Measurements from ENCODE around the gene FHAD1. TPM values are rescaled to one million over a fixed set of nuclear protein-coding genes. Genes with fewer than 3 reads are reported as not detected.

FHAD1 gene
- total RNA-seq, 1 donor from 2014 or later = not detected

DNA sequence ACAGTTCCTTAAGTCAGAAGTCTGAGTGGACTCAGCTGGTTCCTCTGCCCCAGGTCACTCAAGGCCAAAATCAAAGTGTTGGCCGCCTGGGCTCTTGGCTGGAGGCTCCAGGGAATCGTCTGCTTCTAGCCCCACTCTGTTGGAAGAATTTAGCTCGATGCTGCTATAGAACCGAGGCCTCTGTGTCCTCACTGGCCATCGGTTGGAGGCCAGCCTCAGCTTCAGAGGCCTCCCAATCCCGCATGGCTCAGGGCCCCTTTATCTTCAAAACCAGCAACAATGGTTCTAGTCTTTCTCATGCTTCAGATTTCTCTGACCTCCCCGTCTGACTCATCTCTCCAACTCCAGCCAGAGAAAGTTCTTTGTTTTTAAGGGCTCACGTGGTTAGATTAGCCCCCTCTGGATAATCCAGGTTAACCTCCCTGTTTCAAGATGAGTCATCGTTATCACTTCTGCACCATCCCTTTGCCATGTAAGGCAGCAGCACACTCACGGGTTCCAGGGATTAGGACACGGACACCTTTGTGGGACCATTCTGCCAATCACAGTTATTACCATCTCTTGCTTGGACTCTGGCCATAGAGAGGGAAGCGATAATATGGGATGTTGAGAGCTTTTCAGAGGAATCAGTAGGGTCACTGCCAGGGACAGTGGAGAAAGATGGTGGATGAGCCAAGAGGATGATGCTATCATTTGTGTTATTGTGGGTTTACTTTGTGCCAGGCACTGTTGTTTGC, 13.6 kb downstream of the FHAD1 start:
- H3K4me3 ChIP-seq (ENCODE audit: low read depth, low read length) = no peak overlapping the region
- H3K27me3 ChIP-seq (ENCODE audit: control insufficient read depth, insufficient read depth, low read length) = no peaks in the 10 kb centered on the region
- H3K36me3 ChIP-seq (ENCODE audit: control insufficient read depth, insufficient read depth, low read length) = no peaks in the 10 kb centered on the region
- FAIRE-seq (peak; percentile 32), DNase-seq (ENCODE audit: low read depth) (peak; percentile 44)
- TF ChIP-seq, protein P1, sequence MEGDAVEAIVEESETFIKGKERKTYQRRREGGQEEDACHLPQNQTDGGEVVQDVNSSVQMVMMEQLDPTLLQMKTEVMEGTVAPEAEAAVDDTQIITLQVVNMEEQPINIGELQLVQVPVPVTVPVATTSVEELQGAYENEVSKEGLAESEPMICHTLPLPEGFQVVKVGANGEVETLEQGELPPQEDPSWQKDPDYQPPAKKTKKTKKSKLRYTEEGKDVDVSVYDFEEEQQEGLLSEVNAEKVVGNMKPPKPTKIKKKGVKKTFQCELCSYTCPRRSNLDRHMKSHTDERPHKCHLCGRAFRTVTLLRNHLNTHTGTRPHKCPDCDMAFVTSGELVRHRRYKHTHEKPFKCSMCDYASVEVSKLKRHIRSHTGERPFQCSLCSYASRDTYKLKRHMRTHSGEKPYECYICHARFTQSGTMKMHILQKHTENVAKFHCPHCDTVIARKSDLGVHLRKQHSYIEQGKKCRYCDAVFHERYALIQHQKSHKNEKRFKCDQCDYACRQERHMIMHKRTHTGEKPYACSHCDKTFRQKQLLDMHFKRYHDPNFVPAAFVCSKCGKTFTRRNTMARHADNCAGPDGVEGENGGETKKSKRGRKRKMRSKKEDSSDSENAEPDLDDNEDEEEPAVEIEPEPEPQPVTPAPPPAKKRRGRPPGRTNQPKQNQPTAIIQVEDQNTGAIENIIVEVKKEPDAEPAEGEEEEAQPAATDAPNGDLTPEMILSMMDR (IDR thresholded peaks at IDR 0.05; ENCODE audit: insufficient read depth, low read length, severe bottlenecking) = no peak

DNA sequence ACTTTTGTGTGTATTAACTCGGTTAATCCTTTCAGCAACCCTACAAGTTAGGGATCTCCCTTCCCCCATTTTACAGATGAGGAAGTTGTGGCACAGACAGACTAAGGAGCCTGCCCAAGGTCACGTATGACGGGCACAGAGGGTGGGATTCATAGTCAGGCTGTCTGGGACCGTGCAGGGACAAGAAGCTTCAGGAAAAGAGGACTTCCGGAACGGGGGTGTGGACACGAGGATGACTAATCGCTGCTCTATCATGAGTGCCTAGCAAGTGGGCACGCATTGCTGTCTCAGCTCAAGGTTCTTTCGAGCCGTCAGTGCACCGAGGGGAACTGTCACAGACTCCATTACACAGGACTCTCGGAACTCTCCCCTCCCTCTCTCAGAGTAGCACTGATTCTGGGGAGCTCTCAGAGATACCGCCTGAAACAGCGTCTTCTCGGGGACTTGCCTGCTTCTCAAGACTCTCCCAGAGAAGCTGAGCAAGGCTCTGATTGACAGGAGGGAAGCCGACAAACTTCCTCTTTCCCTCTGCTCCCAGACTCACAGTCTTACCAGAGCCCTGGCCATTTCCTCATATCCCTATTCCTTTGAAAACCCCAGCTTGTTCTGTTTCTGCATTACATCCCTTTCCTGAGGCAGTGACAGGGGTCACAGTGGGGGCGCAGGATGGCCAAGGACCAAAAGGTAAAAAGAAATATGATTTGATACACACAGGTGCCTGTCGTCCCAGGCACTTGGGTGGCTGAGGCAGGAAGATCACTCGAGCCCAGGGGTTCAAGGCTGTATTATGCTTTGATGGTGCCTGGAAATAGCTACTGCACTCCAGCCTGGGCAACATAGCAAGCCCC, 14.4 kb downstream of the FHAD1 start:
- FAIRE-seq = peak; percentile 60
- no peaks in the 10 kb centered on the region for H3K27me3 ChIP-seq (ENCODE audit: control insufficient read depth, insufficient read depth, low read length)

DNA sequence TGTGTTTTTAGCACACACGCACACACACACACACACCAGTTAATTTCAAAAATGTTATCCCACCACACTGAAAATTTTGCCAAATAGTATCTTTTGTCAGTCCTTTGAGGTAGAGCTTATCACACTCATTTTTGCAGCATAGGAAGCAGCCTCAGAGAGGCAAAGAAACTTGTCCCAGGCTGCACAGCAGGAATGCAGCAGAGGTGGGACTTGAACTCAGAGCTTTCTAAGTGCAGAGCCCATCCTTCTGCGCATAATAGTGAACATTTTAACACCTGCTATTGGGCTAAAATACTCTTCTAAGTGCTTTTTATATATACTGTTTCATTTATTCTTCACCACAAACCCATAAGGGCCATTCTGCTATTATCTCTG, 15.0 kb downstream of the FHAD1 start:
- no peaks in the 10 kb centered on the region for H3K27me3 ChIP-seq (ENCODE audit: control insufficient read depth, insufficient read depth, low read length)
- TF ChIP-seq, protein P1 (IDR thresholded peaks at IDR 0.05; ENCODE audit: insufficient read depth, low read length, severe bottlenecking) = no peak
- FAIRE-seq (no peak), DNase-seq (ENCODE audit: low read depth) (no peak)
- H3K4me3 ChIP-seq (ENCODE audit: low read depth, low read length) = no peak overlapping the region
- H3K36me3 ChIP-seq (ENCODE audit: control insufficient read depth, insufficient read depth, low read length) = no peaks in the 10 kb centered on the region

More for the DNA sequence above, 14.4 kb downstream of the FHAD1 start:
- TF ChIP-seq, protein P1 (IDR thresholded peaks at IDR 0.05; ENCODE audit: insufficient read depth, low read length, severe bottlenecking) = no peak
- H3K4me3 ChIP-seq (ENCODE audit: low read depth, low read length) = no peak overlapping the region
- DNase-seq (ENCODE audit: low read depth) = peak; percentile 36
- no peaks in the 10 kb centered on the region for H3K36me3 ChIP-seq (ENCODE audit: control insufficient read depth, insufficient read depth, low read length)

DNA sequence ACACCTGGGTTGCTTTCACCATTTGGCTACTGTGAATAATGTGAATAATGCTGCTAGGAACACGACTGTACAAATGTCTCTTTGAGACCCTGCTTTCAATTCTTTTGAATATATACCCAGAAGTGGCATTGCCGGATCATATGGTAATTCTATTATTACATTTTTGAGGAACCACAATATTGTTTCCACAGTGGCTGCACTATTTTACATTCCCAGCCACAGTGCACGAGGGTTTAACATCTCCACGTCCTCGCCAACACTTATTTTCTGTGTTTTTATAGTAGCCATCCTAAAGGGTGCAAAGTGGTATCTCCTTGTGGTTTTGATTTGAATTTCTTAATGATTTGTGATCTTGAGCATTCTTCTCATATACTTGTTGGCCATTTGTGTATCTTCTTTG, 15.7 kb downstream of the FHAD1 start:
- DNase-seq (ENCODE audit: low read depth) (no peak), FAIRE-seq (no peak)
- Histone ChIP-seq H3K36me3 (ENCODE audit: control insufficient read depth, insufficient read depth, low read length) (no peaks in the 10 kb centered on the region), H3K4me3 (ENCODE audit: low read depth, low read length) (no peak overlapping the region), H3K27me3 (ENCODE audit: control insufficient read depth, insufficient read depth, low read length) (no peaks in the 10 kb centered on the region)
- TF ChIP-seq, protein P1 (IDR thresholded peaks at IDR 0.05; ENCODE audit: insufficient read depth, low read length, severe bottlenecking) = no peak

DNA sequence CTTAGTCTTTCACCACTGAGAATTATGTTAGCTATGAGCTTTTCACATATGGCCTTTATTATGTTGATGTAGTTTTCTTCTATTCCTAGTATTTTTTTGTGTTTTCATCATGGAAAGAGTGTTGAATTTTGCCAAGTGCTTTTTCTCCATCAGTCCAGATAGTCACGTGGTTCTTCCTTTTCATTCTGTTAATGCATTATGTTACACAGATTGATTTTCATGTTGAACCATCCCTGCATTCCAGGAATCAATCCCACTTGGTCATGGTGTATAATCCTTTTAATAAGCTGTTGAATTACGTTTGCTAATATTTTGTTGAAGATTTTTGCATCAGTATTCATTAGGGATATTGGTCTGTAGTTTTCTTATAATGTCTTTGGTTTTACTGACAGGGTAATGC, 17.7 kb downstream of the FHAD1 start:
- FAIRE-seq (no peak), DNase-seq (ENCODE audit: low read depth) (no peak)
- Histone ChIP-seq H3K36me3 (ENCODE audit: control insufficient read depth, insufficient read depth, low read length) (no peaks in the 10 kb centered on the region), H3K4me3 (ENCODE audit: low read depth, low read length) (no peak overlapping the region), H3K27me3 (ENCODE audit: control insufficient read depth, insufficient read depth, low read length) (no peaks in the 10 kb centered on the region)
- TF ChIP-seq, protein P1 (IDR thresholded peaks at IDR 0.05; ENCODE audit: insufficient read depth, low read length, severe bottlenecking) = no peak

Measured in bronchial epithelial cell (primary cell).